Measurements from ENCODE around the gene KRTAP1-5.

- TF ChIP-seq CTCF (conservative IDR thresholded peaks at IDR 0.05; ENCODE audit: low read depth in 2 of 2): no peak
- TF ChIP-seq POLR2AphosphoS5 (IDR thresholded peaks at IDR 0.05; ENCODE audit: low read depth): no peak
- no peak for TF ChIP-seq EZH2 (IDR thresholded peaks at IDR 0.05; ENCODE audit: low read depth, unreplicated experiment)
- no peak for TF ChIP-seq JUNB (IDR thresholded peaks at IDR 0.05; ENCODE audit: unreplicated experiment)
- no peak for TF ChIP-seq REST (IDR thresholded peaks at IDR 0.05; ENCODE audit: unreplicated experiment)
- no peak for TF ChIP-seq ZNF114 (CRISPR knock-in tag; IDR thresholded peaks at IDR 0.05)
- no peak for TF ChIP-seq ETS1 (IDR thresholded peaks at IDR 0.05)
- no peak for TF ChIP-seq EZH2phosphoT487 (IDR thresholded peaks at IDR 0.05; ENCODE audit: unreplicated experiment)
Observed at GRCh38 chr17:40978575-40979151, 48.3 kb downstream of the KRTAP1-5 start.

All from GM23338 (cell line).